Lower leg skin (tissue), 4 donors: ENCODE data around the gene DLGAP5. TPM values are rescaled to one million over a fixed set of nuclear protein-coding genes. Genes with fewer than 3 reads are reported as not detected.

Experiments used
- DNase-seq, 2 donors: peaks; one replicate each; pipeline ENCODE4 v3.0.0-alpha.2; 2019; ENCODE audit warnings: low spot score in 2 of 2
- H3K4me3 ChIP-seq: fragments of 200-600 bp; sonication (generic); 2 replicates; pipeline ENCODE4 v1.5.1; 2017; ENCODE audit warnings: mild to moderate bottlenecking, low read depth; ENCODE audit not compliant: poor library complexity, severe bottlenecking
- POLR2A ChIP-seq, 2 donors: fragments of 450-650 bp; IDR thresholded peaks; one replicate each; pipeline ENCODE4 v1.6.1; 2016 to 2017; ENCODE audit warnings: antibody characterized with exemption in 2 of 2, mild to moderate bottlenecking in 1 of 2, moderate library complexity in 1 of 2
- WGBS, 2 donors: methylation state at CpG; one replicate each; pipeline ENCODE4 v1.1.5; 2018; 5-methylcytosine and 5-hydroxymethylcytosine counted together
- intact Hi-C: fragments of 100-400 bp; cut with DNase I; formaldehyde crosslinking; loops from one replicate; pipeline ENCODE4 v1.15.0; 2023; ENCODE audit warnings: low total_unique reads
- total RNA-seq, 4 donors: library from RNA; depleted of rRNA; stranded (reverse); fragments of >200 nt; gene quantifications; one replicate each; pipeline ENCODE4 v1.1.0, GENCODE V29; 2016
- TF ChIP-seq, protein P1 (sequence below), 3 donors: fragments of 450-650 bp; IDR thresholded peaks; one replicate each; pipeline ENCODE4 v1.5.1; 2016; ENCODE audit warnings: antibody characterized with exemption in 3 of 3, mild to moderate bottlenecking in 3 of 3, moderate library complexity in 2 of 3

The DLGAP5 gene
- total RNA-seq, 4 donors from 2014 or later: 0.53 to 2.4 (median 1.1) TPM

DNA sequence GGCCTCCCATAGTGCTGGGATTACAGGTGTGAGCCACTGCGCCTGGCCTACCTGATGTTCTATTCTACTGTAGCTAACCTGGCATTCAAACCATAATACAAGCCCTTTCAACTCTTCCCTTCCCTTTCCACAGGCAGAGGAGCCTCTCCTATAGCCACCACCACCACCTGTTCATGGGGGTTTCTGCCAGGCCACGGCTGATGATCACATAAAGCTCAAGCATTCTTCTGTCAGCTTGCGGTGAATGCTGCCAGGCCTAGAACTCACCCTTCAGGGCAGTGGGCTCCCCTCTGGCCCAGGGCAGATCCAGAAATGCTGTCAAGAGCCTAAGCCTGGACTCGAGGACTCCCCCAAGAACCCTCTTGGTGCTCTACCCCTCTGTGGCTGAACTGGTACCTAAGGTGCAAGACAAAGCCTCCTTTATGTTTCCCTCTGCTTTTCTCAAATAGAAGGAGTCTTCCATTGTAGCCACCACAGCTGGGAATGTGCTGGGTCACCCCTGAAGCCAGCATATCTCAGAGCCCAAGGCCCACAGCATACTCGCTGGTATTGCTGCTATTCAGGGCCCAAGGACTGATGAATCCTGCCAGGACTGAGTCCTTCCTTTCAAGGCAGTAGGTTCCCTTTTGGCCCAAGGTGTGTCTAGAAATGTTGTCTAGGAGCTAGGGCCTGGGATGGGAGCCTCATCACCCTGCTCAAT is 3.4 kb upstream of the DLGAP5 start:
- 95 to 98% methylated on average over 5 of the region's 5 CpGs for WGBS, 2 donors
- intact Hi-C loops: no loop called here

DNA sequence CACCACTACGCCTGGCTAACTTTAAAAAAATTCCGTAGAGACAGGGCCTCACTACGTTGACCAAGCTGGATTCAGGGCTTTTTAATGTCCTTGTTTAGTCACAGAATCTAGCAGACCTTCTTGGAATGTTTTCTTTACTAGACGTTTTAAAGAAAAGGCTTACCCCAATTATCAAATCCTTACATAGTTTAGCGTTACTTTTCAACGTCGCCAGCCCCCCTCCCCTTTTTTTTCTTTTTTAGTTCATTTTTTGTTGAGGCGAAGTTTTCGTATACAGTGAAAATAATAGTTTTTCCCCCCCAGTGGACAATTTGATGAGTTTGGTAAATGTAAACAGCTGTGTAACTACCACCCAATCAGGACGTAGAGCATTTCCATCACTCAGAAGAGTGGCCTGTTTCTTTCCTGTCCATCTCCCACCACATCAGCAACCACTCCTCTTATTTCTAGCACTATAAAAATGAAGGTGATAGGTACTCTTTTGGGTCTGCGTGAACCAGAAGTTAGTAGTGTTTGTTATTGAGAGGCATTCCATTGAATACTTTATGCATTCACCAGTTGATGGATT is 753 bp upstream of the DLGAP5 start:
- H3K4me3 ChIP-seq: peak overlapping the region; percentile 16
- 53 to 56% methylated on average over 11 of the region's 11 CpGs for WGBS, 2 donors
- intact Hi-C loops: no loop called here
- no peak for DNase-seq
- TF ChIP-seq POLR2A (IDR thresholded peaks at IDR 0.05): no peak
- TF ChIP-seq, protein P1, sequence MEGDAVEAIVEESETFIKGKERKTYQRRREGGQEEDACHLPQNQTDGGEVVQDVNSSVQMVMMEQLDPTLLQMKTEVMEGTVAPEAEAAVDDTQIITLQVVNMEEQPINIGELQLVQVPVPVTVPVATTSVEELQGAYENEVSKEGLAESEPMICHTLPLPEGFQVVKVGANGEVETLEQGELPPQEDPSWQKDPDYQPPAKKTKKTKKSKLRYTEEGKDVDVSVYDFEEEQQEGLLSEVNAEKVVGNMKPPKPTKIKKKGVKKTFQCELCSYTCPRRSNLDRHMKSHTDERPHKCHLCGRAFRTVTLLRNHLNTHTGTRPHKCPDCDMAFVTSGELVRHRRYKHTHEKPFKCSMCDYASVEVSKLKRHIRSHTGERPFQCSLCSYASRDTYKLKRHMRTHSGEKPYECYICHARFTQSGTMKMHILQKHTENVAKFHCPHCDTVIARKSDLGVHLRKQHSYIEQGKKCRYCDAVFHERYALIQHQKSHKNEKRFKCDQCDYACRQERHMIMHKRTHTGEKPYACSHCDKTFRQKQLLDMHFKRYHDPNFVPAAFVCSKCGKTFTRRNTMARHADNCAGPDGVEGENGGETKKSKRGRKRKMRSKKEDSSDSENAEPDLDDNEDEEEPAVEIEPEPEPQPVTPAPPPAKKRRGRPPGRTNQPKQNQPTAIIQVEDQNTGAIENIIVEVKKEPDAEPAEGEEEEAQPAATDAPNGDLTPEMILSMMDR (IDR thresholded peaks at IDR 0.05): no peak

More for the DNA sequence above, 3.4 kb upstream of the DLGAP5 start:
- no peak for DNase-seq
- TF ChIP-seq POLR2A (IDR thresholded peaks at IDR 0.05): no peak
- TF ChIP-seq, protein P1 (IDR thresholded peaks at IDR 0.05): no peak
- no peak overlapping the region for H3K4me3 ChIP-seq

DNA sequence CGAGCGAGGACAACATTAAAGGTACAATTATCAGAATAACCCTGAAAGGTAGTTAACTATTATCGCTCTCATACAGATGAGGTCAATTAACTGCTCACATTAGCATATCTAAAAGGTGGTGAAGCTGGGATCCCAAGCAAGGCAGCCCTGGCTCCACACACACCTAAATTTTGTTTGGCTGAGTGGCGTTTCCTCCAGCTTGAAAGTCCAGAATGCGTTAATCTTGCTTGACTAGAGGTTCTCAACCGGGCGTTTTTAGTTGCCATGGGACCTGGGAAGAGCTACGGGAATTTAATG is 531 bp downstream of the DLGAP5 start:
- intact Hi-C loops: no loop called here
- H3K4me3 ChIP-seq: peak overlapping the region; percentile 16
- DNase-seq: no peak
- WGBS, 2 donors: 6 to 9% methylated on average over 8 of the region's 8 CpGs
- TF ChIP-seq, protein P1 (IDR thresholded peaks at IDR 0.05): no peak
- TF ChIP-seq POLR2A (IDR thresholded peaks at IDR 0.05): no peak

DNA sequence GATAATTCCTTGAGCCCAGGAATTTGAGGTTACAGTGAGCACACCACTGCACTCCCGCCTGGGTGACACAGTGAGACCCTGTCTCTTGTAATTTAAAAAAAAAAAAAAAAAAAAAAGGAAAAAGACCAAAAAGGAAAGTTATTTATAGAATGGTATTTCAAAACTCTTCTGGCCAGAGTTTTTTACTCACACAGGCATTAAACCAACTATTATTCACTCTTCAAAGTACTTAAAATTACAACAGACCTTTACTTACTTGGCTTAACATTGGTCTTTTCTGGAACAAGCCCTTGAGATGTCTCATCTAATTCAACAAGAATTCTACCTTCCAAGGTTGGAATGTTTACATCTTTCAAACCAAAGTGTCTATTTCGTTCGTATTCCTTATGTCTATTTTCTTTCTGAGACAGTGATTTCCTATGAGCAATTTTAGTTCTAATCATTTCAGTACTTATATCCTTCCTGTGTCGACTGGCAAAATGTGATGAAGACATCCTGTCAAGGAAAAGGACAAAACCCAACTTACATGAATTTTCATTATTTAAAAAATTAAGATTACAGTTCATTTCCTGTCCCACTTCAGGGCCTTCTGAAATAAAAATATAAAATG is 2.6 kb downstream of the DLGAP5 start:
- WGBS, 2 donors: 79 to 80% methylated on average over 4 of the region's 4 CpGs
- no peak for DNase-seq
- H3K4me3 ChIP-seq: no peak overlapping the region
- TF ChIP-seq, protein P1 (IDR thresholded peaks at IDR 0.05): no peak
- no peak for TF ChIP-seq POLR2A (IDR thresholded peaks at IDR 0.05)
- intact Hi-C loops: no loop called here

DNA sequence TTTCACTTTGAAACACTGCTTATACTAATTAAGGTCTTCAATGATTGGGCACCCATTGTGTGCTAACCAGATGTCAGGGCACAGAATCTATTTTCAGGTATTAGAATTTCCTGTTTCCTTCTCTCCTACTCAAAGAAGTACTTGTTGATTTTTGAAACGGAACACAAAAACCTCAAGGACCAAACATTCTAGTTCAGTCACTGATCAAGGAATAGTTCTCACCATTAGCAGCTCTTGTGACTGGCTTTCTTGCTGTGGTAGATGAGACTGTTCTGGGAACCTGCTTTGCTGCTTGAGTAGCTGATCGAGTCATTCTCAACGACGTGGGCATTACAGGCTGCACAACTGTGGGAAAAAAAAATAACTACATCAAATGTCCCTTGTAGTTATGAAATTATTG is 11.0 kb downstream of the DLGAP5 start:
- TF ChIP-seq, protein P1 (IDR thresholded peaks at IDR 0.05): no peak
- TF ChIP-seq POLR2A (IDR thresholded peaks at IDR 0.05): no peak
- H3K4me3 ChIP-seq: no peak overlapping the region
- intact Hi-C loops: no loop called here
- WGBS, 2 donors: 57 to 67% methylated on average over 4 of the region's 4 CpGs
- no peak for DNase-seq
